CD4-positive, alpha-beta T cell treated with Interleukin-4 for 4 hours (primary cell): ENCODE measurements around the gene GCK.

Experiments used
- DNase-seq: peaks from one replicate; pipeline ENCODE4 v3.0.0-alpha.2; 2020

Gene GCK

DNA sequence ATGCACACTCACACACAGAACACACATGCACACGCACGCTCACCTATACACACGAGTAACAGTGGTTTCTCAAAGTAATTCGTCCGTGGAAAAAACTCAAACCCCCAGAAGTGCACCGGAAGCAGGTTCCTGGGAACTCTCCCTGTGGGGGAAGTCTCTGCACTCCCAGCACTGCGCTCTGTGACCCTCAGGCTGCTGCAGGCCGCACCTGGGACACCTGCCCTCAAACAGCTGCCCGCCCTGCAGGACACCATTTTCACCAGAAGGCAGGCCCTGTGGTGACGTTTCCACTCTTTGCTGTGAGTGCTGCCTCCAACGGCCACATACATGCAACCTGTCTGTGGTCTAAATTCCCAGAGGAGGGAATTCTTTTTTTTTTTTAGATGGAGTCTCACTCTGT, 32.8 kb upstream of the GCK start:
- no peak for DNase-seq

DNA sequence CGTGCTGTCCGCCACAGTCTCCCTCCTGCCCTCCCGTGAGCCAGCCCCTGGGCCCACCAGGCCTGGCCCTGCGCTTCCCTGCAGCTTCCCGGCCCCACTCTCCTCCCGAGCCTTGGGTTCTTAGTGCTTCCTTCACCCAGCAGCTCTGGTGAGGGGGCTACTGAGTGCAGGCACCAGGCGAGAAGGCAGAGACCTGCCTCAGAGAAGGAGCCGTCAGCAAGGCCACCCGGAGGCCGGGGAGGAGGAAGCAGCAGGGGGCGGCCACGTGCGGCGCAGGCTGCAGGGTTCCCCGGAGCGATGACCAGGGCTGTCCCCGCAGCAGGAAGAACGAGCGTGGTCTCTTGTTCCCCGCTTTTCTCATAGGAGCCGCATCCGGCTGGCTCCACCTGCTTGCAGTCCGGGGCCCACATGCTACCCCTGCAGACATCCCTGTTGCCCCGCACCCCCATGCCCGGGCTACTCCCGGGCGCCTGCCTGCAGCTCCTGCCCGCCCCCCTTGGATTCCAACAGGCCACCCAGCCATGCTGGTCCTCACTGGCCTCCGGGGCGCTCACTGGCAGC, 32.1 kb upstream of the GCK start:
- DNase-seq, result no peak

DNA sequence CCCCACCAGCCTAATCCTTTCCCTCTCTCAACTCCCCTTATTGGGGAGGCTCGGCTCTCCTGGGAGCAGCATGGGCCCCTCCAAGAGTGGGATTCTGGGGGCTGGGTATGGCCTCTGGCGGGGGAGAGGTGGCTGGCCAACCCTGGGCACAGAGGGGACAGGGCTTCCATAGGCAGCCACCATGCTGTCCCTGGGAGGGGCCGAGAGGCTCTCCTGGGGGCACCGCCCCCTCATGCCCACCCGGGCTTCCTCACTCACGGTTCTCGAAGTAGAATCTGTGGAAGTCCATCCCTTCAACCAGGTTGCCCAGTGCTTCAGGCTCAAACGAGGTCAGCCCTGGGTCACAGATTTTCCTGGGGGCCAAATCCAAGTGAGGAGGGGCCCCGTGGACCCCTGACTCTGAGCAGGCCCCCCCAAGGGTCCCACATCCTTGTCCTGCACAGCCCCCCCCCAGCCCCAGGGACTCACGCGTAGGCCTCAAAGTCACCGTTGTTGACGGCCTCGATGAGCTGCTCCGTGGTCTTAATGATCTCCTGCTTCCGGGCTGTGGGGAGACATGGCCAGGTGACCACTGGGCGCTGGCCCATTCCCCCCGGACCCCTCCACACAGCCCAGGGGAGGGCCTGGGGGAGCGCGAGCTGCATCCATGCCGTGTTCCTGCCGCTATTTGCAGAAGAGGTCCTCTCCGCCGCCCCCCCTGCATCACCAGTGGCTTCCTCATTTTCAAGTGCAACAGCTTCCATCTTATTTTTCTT, 31.3 kb upstream of the GCK start:
- DNase-seq, result no peak

DNA sequence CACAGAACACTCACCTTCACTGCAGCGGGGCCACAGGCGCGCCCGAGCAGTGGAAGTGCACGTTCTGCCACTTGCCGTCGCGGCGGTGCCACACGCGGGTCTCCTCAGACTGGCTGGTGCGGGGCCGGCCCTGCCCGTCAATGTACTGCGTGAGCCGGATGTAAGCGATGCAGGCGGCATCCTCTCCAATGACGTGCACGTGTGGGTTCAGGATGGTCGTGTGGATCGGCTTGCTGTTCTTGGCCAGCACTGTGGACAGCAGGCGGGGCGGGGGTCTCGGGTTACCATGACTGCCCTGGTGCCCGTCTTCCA, 30.8 kb upstream of the GCK start:
- no peak for DNase-seq

DNA sequence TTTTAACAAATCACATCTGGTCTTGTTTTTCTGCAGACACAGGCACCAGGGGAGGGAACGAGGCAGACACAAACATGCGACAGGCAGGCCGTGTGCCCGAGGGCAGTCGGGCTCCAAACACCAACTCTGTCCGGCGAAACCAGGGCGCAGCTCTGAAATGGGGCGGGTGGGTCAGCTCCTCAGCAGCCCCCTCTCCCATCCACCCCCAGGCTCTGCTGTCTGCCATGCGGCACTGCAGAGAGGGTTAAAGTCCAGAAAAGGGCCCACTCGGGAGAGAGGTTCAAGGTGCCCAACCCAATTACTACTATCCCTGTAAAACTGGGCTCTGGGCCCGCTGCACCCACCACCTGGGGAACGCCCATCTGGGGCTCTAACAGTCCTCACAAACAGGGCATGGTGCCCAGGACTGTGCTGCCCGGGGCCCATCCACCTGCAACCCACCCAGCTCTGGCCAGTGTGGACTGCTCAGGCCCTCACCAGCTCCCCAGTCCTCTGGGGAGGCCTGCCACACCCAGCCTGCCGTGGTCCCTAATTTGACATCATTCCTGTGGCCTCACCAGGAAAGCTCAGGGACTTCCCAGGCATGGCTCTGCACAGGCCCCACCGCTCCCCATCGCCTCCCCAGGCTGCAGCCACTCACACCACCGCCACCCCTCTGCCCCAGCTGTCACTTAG, 30.3 kb upstream of the GCK start:
- DNase-seq, result no peak

DNA sequence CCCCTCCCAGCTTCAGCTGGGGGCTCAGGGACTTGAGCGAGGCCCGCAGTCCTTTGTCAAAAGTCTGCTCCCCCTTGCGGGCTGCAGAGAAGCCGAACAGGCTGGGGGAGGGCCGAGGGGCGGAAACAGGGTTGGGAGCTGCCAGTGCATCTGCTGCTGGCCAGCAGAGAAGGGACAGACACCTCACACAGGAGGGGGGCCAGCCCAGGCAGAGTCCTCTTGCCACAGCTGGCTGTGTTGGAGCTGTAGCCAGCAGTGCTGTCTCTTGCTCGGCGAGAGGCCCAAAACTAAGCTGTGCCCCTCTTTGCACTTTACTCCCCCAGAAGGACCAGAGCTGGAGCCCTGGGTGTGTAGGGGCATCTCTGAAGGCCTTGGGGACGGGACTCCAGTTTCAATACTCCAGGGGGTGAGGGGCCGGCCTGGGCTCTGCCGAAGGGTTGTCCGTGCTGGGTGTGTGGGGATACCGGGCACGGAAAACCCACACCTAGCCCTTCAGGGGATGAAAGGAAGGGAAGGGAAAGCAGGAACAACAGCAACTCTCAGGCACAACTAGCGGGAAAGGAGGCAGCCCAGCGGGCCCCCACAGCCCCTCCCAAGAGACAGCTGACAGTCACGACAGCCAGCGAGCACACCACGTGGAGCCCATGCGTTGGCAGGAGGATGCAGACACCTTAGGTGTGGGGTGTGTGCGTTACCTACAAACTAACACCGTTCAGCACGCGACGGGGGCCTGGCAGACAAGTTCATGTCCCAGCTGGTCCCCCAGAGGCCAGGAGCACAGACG, 29.4 kb upstream of the GCK start:
- no peak for DNase-seq

DNA sequence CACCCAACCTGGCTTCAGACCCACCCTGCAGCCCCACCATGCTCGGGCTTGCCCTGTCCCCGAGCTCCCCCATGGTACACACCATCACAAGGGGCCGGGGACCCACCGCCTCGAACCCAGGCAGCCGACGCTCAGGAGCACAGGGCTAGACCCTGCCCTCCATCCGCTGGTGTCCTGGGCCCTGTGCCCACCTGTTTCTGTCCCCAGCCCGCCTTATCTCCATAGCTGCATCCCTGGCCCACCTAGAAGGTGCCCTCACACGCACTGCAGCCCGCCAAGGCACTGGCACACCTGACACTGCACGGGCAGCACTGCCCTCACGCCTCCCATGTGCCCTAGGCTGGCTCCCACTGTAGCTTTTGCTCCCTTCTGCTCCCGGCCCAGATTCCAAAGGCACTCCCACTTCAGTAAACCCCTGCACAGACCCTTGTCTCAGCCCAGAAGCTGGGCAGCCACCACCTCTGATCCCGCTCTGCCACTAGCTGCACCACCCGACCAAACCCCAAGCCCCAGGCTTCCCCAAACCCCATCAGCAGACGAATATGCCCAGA, 28.7 kb upstream of the GCK start:
- DNase-seq, result no peak

DNA sequence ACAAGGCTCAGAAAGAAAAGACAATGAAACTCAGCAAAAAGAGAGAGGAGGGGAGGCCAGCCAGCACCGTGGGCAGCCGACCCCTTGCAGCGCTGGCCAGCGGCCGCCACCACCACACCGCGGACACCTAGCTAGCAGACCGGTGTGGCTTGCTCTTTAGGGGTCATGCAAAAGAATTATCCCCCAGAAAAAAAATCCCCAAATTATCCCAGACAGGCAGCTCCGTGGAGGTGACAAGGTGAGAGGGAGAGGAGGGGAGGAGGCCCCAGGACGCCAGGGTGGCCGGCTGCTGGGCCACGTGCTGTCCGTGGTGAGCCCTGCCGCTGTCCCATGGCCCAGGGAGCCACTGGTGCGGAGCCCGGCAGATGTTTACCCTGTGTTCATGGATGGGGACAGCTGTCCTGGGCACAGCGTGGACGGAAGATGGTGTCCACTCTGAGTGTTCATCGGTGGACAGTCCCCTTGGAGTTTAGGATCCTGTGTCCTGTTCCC, 28.0 kb upstream of the GCK start:
- no peak for DNase-seq

DNA sequence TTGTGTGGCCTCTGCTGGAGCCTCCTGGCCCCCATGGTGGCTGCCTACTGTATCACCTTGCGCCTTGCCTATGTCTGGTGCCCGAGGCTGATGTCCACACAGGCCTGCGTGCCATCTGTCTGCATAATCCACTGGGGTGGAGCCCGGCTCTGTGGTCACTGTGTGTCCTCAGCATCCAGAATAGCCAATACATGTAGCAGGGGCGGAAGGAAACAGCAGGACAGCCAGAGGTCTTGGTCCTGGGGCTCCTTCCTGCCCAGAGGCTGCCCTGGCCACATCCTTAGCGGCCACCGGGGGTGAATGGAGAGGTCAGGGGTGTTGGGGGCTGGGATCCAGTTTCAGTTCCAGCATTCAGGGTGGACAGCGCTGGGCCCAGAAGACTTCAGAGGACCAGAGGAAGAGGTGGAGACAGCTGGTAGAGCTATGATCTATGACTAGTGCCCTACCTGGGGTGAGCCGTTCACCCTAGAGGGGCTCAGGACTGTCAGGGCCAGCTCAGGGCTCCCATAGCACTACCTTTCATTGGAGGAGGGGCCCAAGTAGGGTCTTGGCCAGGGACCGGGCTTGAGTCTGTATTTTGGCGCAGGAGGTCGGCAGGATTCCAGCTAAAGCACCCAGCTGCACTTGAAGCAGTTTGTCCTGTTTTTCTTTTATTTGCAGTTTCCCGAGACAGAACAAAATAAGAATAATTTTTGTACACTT, 27.4 kb upstream of the GCK start:
- no peak for DNase-seq

DNA sequence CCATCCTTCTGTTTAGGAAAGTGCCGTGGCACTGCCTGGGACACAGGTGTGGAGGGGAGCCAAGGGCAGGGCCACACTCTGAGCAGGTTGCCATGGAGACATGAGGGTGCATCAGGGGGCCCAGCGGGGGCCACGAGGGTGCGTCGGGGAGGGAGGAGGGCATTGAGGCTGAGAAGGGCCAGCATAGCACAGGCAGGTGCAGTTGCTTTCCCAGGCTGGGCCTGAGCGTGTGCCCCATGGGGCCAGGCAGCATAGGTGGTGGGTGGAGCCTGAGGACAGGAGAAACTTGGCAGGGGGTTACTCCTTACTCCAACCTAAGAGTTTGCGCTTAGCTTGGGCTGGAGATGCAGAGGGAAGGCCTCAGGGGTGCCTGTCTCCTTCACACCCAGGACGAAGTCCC, 26.8 kb upstream of the GCK start:
- DNase-seq, result no peak

DNA sequence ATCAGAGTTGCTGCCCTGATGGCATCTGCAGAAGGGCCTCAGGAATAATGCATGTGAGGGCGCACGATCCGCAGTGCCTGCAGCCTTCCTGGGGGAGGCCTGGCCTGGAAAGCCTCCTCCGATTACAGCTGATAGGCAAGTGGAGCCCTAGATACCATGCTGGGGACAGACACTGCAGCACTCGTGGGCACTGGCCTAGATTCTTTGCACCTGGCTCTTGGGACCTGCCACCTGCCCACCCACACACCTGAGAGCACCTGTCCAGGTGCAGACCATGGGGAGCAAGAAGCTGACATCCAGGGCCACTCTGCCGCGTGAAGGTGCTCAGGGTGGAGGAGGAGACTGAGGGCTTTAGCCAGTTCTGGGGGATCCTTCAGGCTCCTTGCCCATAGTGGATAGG, 26.3 kb upstream of the GCK start:
- no peak for DNase-seq

DNA sequence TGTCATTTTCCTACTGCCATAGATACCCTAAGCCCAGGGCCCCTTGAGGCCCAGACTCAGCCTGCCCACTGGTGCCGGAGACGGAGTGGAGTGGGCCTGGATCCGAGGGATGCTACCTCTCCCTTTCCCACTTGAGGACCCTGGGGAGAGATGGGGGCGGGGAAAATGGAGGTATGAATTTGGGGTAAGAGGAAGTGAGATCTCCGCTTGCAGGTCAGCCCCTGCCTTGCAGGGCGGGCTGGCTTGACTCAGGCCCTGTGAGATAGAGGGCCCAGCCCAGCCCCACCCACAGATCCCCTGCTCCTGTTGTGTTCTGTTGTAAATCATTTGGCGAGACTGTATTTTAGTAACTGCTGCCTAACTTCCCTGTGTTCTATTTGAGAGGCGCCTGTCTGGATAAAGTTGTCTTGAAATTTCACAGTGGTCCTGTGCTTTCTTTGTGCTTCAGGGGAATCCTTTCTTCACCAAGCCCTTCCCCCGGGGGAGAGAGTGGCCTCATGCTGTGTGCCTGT, 24.7 kb upstream of the GCK start:
- DNase-seq, result no peak

DNA sequence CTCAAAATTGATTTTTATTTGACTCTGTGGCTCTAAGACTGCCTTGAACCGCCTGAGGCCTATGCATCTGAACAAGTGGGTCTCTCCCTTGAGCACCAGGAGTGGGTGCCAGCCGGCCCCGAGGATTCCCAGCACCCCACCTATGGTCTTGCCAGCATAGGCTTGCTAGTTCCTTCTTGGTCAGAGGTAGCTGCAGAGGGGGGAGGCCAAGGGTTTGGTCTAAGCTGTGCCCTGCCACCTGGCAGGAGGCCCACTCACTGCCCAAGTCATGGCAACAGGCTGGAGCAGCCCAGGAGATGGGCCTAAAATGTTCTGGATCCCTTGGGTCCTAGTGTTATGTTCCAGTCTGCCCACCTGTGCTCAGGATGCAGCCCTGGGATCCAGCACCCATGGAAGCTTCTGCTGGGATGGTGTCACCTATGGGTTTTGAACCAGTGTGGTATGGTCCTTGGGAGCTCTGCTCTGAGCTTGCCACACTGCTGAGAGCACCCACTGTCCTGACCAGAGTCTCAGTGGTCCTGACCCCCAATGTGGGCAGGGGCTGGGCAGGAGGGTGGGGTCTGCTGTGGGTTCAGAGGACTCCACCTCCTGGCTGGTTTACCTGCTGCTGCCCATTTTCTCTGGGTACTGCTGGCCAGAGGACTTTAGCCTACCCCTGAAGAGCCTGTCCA, 24.1 kb upstream of the GCK start:
- DNase-seq, result no peak

DNA sequence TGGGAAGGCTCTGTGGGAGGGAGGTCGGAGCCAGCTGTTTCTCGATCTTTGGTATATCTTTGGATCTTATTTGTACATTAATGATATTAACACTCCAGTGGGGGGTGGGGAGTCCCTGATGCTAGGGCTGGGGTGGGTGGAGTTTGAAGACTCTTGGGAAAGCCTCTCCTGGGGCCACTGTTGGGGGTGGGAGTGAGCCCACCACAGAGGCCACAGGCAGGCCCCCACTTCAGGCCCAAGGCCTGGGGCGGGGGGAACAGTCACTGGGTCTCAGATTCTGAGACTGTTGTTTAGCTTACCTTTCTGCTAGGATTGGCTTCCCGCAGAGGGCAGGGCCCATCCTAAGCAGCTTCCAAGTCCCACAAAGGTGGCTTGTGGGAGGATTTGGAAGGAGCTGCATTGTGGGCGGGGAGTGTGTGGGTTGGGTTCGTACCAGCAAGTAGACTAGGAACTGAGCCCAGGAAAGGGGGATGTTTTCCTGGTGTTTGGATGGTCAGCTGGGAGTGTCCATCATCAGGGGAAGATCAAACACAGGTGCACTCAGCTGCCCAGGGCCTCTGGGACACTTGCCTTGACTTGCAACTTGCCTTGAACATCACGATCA, 23.4 kb upstream of the GCK start:
- DNase-seq, result no peak

DNA sequence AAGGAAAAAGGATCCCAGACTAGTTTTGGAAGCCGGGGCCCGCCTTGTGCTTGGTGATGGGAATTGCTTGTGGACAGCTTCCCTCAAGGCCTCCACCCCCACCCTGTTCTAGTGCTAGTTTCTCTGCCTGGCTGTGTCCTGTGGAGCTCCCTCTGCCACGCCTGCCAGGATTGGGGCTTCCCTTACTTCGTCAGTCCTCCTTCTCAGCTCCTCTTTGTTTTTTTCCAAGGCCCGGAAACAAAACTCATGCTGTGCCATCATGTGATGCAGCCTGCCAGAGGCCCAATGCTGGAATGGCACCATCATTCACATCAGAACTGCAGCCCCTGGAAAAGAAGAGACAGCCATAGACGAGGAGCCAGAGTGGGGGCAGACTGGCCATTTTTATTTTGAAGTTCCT, 22.8 kb upstream of the GCK start:
- no peak for DNase-seq

DNA sequence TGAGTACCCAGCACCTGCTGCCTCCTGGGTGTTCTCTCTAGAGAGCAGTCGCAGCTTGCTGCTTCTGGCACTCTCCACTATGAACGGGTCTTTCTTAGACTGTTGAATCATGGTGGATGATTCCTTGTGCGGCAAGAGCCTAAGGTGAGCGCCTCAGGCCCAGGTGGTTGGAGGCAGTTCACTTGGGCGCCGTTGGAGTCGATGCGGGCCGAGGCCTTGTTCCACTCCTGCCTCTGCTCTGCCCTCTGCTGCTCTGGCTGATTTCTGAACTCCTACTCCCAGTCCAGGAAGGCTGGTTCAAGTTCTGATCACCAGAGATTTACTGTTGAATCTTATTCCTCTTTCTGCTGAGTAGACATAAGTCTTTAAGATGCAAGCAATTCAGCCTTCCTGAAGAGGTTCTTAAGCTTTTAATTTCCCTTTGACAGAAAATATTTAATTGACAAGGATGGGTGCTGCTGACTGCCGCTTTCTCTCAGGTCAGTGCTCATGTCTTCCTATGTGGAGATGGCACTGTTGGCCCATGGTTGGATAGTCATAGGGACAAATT, 22.0 kb upstream of the GCK start:
- no peak for DNase-seq

DNA sequence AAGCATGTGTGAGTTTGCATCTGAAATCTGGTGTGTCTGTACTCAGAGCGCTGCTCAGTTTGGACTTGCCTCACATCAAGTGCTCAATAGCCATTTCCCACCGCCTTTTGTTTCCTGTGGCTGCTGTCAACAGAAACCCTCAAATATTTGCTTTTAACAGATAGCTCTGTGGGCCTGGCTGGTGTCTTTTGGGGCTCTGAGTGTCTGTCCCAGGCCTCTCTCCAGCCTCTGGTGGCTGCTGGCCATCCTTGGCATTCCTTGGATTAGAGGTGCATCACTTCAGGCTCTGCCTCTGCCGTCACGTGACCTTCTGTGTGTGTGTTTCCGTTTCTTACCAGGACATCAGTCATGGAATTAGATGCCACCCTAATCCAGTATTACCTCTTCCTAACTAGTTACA, 20.9 kb upstream of the GCK start:
- DNase-seq, result no peak

DNA sequence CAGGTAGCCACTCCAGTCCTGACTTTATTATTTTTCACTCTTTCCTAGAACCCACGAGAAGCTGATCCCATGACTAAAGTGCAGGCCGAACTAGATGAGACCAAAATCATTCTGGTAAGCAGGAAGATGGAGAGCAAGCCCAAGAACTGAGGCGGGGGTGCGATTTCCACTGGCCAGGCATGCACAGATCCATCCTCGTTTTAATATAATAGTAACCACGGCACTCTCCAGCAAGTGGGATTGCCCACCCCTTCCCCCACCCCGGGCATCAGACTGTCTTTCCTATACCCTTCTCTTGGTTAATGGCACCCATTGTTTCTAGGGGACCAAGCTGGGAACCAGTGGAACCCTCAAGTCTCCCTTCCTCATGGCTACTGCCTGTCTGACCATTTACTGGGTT, 18.8 kb upstream of the GCK start:
- no peak for DNase-seq

DNA sequence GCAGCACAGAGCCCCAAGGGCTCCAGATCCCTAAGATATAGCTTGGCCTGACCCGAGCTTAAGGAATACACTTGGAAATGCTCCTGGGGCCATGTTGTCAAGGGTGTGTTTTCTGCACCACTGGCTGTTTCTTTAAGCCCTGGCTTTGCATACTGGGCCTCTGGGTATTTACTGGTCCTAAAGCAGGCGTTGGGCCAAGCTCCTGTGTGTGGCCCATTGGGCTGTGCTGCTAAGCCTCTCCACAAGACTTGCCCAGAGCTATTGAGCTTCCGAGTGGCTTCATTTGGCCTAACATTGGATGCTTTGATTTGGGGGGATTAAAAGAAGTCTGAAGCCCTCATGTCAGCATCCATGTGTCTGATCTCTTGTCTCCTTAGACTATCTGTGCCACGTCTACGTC, 16.8 kb upstream of the GCK start:
- no peak for DNase-seq

DNA sequence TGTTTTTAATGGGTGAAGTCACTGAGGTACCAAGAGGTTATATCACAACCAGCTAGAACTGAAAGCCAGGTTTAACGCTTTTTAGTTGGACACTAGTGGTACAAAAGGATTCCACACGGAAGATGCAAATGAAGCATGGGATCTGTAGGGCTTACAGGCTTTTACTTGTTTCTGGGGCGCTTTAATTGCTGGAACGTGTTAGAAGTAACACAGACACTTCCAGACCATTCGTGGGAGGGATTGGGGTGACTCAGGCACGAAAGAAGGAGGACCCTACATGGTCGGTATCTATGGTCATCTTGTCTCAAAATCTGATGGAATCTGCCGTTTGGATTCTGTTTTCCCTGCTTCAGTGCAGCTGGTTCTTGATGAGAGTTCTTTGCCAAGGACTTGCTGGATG, 12.6 kb upstream of the GCK start:
- no peak for DNase-seq
